GM21786 (cell line): Measurements from ENCODE around the gene SV2A.
"Not testable (repeated sequence)": the region's sequence is repeated elsewhere in the genome, so short reads cannot be mapped to it uniquely, and the experiment has no call there.

Experiments used
- ATAC-seq: cut with Tn5 transposase; IDR thresholded peaks from one replicate; pipeline ENCODE4 v1.9.1; 2021; ENCODE audit not compliant: unreplicated experiment

Gene SV2A, protein sequence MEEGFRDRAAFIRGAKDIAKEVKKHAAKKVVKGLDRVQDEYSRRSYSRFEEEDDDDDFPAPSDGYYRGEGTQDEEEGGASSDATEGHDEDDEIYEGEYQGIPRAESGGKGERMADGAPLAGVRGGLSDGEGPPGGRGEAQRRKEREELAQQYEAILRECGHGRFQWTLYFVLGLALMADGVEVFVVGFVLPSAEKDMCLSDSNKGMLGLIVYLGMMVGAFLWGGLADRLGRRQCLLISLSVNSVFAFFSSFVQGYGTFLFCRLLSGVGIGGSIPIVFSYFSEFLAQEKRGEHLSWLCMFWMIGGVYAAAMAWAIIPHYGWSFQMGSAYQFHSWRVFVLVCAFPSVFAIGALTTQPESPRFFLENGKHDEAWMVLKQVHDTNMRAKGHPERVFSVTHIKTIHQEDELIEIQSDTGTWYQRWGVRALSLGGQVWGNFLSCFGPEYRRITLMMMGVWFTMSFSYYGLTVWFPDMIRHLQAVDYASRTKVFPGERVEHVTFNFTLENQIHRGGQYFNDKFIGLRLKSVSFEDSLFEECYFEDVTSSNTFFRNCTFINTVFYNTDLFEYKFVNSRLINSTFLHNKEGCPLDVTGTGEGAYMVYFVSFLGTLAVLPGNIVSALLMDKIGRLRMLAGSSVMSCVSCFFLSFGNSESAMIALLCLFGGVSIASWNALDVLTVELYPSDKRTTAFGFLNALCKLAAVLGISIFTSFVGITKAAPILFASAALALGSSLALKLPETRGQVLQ

GRCh38 chr1:149917571-149918144 lies at the start of gene SV2A:
Gene SV2A, minus strand, starts transcription at chr1:149917844. Its CDS starts 4,004 bp downstream, at chr1:149913840.
- no peak for ATAC-seq

DNA sequence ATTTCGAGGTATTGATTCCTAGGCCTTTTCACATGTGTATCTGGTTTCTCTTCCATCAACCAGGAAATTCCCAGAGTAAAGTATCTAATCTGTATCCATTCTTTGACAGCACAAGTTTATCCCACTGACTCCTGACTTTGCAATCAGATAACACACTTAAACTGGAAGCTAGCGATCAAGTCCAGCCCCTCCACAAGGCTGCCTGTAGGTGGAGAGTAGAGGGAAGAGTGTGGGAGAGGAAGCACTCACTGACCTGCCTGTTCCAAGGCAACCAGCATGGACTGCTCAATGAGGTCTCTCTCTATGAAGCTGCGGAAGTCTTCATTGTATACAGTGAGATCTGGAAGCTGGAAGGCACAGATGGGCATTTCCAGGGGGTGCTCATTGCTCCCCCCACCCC lies 49.4 kb upstream of the SV2A start:
- no peak for ATAC-seq

DNA sequence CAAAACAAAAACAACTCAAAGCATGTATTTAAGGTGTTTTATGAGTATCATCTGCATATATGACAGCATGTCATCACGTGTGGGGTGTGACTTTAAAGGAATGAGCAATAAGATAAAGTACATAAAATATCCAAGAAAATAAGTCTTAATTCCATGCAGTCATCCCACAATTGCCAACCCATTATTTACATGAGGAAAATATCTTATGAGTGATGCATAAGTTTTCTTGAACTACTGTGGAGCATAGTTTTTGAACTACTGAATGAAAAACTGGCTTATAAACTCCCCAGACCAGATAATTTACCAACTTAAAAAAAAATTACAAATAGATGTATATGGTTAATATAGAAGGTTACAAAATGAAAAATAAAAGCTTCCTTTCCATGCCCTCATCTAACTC lies 48.8 kb upstream of the SV2A start:
- ATAC-seq = no peak

DNA sequence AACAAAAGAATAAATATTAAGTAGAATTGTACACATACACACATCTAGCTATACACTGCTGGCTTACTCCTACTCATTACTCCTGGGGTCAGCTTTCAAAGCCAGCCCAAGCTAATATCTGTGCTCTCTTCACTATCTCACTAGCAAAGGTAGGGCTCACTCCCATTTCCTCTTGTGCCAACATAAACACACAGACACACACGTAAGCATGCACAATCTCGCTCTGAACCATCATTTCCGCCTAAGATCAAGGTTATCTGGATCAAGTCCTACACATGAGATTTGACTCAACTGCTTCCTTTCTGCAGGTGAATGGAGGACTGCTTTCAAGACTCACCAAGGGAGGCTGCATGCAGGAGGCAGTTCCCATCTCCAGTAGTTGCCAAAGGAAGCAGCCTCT lies 47.8 kb upstream of the SV2A start:
- ATAC-seq = no peak

GRCh38 chr1:149963358-149963757 lies 45.7 kb upstream of the SV2A start:
- no peak for ATAC-seq

- ATAC-seq = no peak
These were observed 45.1 kb upstream of the SV2A start for GRCh38 chr1:149962736-149963135.

DNA sequence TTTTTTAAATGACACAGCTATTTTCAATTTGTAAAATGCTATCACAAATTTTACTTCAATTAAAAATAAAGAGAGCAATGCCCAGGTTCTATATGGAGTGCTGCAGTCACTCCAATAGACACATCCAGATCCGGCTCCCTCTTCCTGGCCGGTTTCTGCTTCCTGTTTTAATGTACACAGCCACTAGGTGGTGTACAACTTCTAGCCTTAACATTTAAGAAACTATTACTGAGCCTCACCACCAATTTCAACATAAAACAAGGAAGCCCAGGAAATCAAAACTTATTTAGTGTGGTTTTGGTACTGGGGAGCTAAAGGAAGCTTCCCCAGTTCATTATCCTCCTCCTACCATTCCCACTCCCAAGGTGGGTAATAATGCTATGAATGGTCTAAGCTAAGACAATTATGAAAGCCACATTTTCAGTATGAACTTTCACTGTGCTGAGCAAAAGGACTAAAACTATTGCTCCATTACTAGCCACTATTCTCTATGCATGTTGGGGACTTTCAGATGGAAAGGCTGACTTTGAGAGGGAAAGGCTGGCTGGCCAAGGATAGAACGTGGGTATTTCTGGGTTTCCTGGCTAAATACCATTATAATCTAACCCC lies 44.5 kb upstream of the SV2A start:
- no peak for ATAC-seq

- not testable (repeated sequence) for ATAC-seq
These were observed 39.9 kb upstream of the SV2A start for GRCh38 chr1:149957548-149957947.

- ATAC-seq = no peak
These were observed 32.3 kb upstream of the SV2A start for GRCh38 chr1:149949911-149950310.

DNA sequence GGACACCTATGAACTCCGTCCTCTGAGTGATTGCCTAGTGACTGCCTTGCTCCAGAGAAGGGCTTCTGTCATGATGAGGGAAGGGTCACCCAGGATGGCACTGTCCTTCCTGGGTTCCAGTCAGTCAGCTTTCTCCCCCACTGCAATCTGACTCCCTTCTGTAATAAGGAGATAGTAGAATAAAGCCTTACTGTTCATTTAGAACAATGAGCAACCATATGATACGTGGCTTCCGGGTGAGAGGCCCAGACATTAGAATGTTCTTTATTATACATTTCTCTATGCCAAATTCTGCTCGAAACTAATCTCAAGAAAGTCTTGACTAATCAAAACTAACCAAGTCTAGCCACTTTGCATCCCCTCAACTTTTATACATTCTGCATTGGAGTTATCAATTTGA lies 27.6 kb upstream of the SV2A start:
- ATAC-seq = no peak

DNA sequence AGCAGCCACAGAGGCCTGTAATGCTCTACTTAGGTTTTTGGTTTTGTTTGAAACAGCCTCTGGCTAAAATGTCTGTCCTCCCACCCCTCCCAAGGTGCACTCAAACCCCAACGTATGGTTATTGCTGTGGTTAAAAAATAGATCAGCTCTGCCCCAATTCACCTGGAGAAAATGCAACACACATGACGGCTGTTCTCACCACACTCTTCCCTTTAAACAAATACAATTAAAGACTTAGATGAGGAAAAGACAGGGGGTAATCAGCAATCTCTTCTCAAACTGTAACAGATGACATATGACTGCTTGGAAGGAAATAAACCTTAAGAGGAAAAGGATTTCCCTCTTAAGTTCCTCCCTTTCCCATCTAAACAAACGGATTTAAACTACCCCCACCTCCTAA lies 25.2 kb upstream of the SV2A start:
- no peak for ATAC-seq

GRCh38 chr1:149942207-149942606 lies 24.6 kb upstream of the SV2A start:
- no peak for ATAC-seq

- ATAC-seq = no peak
These were observed 22.8 kb upstream of the SV2A start for GRCh38 chr1:149940427-149940826.

DNA sequence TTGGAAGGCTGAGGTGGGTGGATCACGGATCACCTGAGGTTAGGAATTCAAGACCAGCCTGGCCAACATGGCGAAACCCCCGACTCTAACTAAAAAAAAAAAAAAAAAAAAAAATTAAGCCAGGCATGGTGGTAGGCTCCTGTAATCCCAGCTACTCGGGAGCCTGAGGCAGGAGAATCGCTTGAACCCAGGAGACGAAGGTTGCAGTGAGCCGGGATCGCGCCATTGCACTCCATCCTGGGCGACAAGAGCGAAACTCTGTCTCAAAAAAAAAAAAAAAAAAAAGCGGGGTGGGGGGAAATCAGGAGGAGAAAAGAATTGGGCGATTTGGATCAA lies 21.0 kb upstream of the SV2A start:
- not testable (repeated sequence) for ATAC-seq

DNA sequence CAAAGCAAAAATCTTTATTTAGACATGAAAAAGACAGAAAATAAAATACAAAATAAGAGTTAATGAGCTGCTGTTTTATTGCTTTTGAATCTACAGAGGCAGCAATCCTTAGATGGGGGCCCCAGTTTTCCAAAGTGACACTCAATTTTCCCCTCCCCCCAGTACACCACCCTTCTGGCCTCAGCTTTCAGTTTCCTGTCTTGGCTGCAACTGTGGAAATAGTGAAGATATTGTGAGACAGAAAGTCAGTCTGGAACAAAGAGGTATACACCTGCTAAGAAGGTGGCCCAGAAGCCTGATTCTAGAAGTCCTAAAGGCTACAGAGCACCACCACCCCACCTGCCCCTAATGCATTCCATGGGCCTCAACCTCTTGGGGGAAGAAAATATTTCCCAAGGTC lies 20.1 kb upstream of the SV2A start:
- no peak for ATAC-seq

DNA sequence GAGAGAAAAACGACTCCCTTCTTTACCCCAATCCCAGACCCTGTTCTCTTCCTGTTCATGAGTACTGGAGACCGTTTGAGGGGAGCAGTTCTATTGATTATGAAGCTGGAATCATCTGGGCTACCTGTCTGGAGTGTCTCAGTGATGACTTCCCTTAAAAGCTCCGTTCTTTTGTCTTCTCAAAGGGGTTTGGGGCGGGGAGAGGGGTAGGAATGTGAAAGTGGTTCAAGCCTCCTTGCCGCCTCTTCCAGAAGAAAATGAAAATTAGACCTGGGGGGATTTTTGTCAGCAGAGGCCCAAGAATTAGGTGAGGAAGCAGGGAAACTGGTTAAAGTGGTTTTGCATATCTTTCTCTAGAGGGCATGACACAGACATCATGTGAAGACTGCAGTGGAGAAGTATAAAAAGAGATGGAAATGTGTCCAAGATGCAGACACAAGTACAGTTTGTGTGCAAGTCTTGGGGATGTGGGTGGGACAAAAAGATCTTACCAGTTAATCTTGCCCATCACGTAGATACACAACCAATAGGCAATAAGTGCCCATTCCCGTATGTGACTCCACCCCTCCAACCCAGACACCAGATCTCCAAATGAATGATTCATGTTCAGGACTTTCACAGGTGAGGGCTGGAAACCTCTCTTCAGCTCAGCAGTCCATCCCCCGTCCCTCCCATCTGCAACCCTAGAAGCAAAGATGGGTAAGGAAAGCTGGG lies 19.5 kb upstream of the SV2A start:
- no peak for ATAC-seq

DNA sequence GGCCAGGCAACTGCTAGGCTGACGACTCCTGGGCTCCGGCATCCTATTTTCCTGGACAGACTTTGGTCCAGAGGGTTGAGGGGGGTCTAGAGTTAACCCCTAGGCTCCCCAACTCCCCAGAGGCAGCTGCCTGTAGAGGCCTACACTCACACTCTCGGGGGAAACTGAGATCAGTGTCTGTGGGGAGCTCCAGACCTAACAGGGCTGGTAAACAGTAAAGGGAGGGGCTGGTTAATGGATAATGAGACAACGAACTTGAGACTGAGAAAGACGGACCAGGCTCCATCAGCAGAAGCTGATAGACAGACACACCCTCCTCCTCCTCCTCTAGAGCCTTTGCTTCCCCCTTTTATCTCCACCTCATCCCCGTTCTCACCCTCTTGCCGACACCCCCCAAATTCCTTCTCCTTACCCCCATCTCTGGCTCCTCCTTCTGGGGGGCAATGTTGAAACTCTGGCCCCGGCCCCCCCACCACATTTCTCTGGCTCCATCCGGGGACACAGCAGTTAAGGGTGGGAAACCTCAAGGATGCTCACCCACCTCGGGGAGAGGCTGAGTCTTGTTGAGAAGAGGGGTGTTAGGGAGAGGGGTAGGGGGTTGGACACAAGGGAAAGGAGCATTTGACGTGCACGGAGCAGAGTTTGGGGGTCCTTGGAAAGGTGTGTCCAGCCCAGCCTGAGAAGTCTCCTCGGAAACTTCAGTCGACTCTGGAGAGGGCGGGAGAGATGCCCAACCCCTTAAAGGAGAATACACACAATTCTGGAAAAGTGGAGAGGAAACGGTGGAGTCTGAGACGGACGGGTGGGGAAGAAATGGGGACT lies 18.7 kb upstream of the SV2A start, which contains the start of gene MTMR11:
MTMR11 (minus strand) TSS at position 710 of the 822 bp plus-strand sequence; CDS start at position 478, 232 bp downstream.
- ATAC-seq = no peak

DNA sequence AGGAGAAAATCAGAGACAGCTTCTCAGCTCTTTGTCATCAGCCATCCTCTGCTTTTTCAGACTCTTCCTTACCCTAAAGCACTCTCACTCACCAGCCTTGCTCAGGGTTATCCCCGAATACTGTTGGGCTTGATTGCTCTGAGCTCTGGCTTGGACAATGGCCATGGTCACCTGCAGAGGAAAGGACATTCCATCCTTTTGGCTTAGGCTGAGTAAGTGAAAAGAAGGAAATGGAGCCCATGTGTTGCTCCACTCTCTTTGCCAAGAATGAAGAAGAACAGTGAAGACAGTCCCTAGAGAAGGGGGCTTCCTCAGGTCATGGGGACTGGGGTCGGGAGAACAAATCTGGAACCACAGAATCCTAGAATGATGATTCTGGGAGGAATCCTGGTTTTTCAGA lies 16.7 kb upstream of the SV2A start:
- no peak for ATAC-seq

DNA sequence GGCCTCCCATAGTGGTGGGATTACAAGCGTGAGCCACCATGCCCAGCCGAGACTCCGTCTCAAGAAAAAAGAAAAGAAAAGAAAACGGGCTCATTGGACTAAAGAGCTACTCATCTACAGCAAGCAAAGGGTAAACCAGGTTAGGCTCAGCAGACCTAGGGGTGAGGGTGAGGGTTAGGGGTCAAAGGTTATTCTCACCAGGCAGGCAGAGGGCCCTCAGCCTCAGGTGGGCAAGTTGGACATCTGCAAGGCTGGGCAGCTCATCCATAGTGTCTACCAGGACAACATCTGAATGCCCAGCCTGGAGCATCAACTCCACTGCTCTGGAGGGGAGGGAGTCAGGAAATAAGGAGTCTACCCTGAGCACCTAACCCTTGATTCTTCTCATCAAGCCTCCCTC lies 15.6 kb upstream of the SV2A start:
- ATAC-seq = no peak

- ATAC-seq = no peak
These were observed 14.8 kb upstream of the SV2A start for GRCh38 chr1:149932474-149932873.
